A549 (cell line): Measurements from ENCODE around the gene MT1E. TPM values are rescaled to one million over a fixed set of nuclear protein-coding genes. Genes with fewer than 3 reads are reported as not detected.

Experiments
- ATAC-seq, 2 experiments: fragments of 200-7000 bp in 1 of 2; fragments of >200 bp in 1 of 2; cut with Nextera tagmentation in 1 of 2; cut with Tn5 transposase in 1 of 2; 3 replicates each; pipeline versions ENCODE4 v1.8.0 to v1.9.1; 2018 to 2020; ENCODE audit warnings: mild to moderate bottlenecking in 1 of 2, moderate library complexity in 1 of 2
- CTCF ChIA-PET: fragments of 300-600 bp; sonication (Branson Sonifier 250); formaldehyde crosslinking; extraction: SDS; loops from one replicate; lab custom pipeline; 2021; ENCODE audit warnings: antibody characterized with exemption, inconsistent platforms; lab: Yijun Ruan, JAX
- POLR2A ChIA-PET: fragments of 350-600 bp; formaldehyde crosslinking; extraction: SDS; loops from one replicate; lab custom pipeline; 2021; ENCODE audit warnings: antibody characterized with exemption, inconsistent platforms; lab: Yijun Ruan, JAX
- DNase-seq, 2 experiments: peaks; one replicate each; pipeline versions ENCODE4 v3.0.0 to v3.0.0-alpha.2; 2011 to 2016; ENCODE audit warnings: low read depth in 1 of 2, low spot score in 1 of 2
- FAIRE-seq: peaks from 2 replicates; lab custom pipeline; 2011; peaks lifted over from hg19 to GRCh38; lab: Jason Lieb, UNC
- H3K27ac ChIP-seq, 2 experiments: fragments of >200 bp; sonication (Bioruptor Twin); formaldehyde crosslinking; 3 replicates each; pipeline ENCODE4 v1.5.1; 2016 to 2017
- H3K4me1 ChIP-seq: fragments of >200 bp; sonication (Bioruptor Twin); formaldehyde crosslinking; 3 replicates; pipeline ENCODE4 v1.6.1; 2016
- H3K4me2 ChIP-seq: fragments of >200 bp; sonication (Bioruptor Twin); formaldehyde crosslinking; 3 replicates; pipeline ENCODE4 v1.6.1; 2016
- H3K4me3 ChIP-seq: fragments of >200 bp; sonication (Bioruptor Twin); formaldehyde crosslinking; 3 replicates; pipeline ENCODE4 v1.5.1; 2016
- H3K9me3 ChIP-seq: fragments of >200 bp; sonication (Bioruptor Twin); formaldehyde crosslinking; 3 replicates; pipeline ENCODE4 v1.6.1; 2016
- CBX2 ChIP-seq: fragments of 200-600 bp; sonication (generic); IDR thresholded peaks from 2 replicates; pipeline ENCODE4 v1.6.1; 2016; ENCODE audit warnings: low read depth, mild to moderate bottlenecking, borderline replicate concordance
- CBX8 ChIP-seq: fragments of 200-600 bp; sonication (generic); IDR thresholded peaks from 2 replicates; pipeline ENCODE4 v1.6.1; 2016
- CEBPB ChIP-seq, 2 experiments: fragments of >200 bp in 1 of 2; sonication (Bioruptor Twin) in 1 of 2; formaldehyde crosslinking in 1 of 2; IDR thresholded peaks; 2 replicates each; pipeline ENCODE4 v1.6.1; 2012 to 2016
- CHD2 ChIP-seq: fragments of 150-350 bp; IDR thresholded peaks from 2 replicates; pipeline ENCODE4 v1.6.1; 2014; ENCODE audit warnings: low read length; ENCODE audit not compliant: partially characterized antibody
- E2F6 ChIP-seq: IDR thresholded peaks from 2 replicates; pipeline ENCODE4 v1.6.1; 2012; ENCODE audit warnings: low read depth, borderline replicate concordance
- EP300 ChIP-seq, 2 experiments: fragments of >200 bp; sonication (Bioruptor Twin); formaldehyde crosslinking; IDR thresholded peaks; 2 replicates in 1 of 2; 3 replicates in 1 of 2; pipeline ENCODE4 v1.6.1; 2016 to 2017
- ESRRA ChIP-seq: fragments of 150-350 bp; IDR thresholded peaks from 2 replicates; pipeline ENCODE4 v1.6.1; 2014; ENCODE audit warnings: mild to moderate bottlenecking, low read length, borderline replicate concordance
- HDAC2 ChIP-seq: fragments of 200-600 bp; sonication (generic); IDR thresholded peaks from 2 replicates; pipeline ENCODE4 v1.6.1; 2016
- HOXA7 ChIP-seq: fragments of 250-450 bp; sonication (Bioruptor Pico); IDR thresholded peaks from 2 replicates; pipeline ENCODE4 v1.5.0; 2020; ENCODE audit warnings: mild to moderate bottlenecking, moderate library complexity
- HOXB13 ChIP-seq: fragments of 250-450 bp; sonication (Bioruptor Pico); IDR thresholded peaks from 2 replicates; pipeline ENCODE4 v1.5.0; 2020; ENCODE audit warnings: low read depth, mild to moderate bottlenecking, moderate library complexity
- HOXB5 ChIP-seq: fragments of 250-450 bp; sonication (Bioruptor Pico); IDR thresholded peaks from 2 replicates; pipeline ENCODE4 v1.5.0; 2020; ENCODE audit warnings: mild to moderate bottlenecking, moderate library complexity
- JUNB ChIP-seq: fragments of >200 bp; sonication (Bioruptor Twin); formaldehyde crosslinking; IDR thresholded peaks from 2 replicates; pipeline ENCODE4 v1.6.1; 2016
- KDM1A ChIP-seq: fragments of 200-600 bp; sonication (generic); IDR thresholded peaks from 2 replicates; pipeline ENCODE4 v1.6.1; 2016; ENCODE audit warnings: low read depth, mild to moderate bottlenecking
- NPAS2 ChIP-seq: fragments of 250-450 bp; sonication (Bioruptor Pico); IDR thresholded peaks from 2 replicates; pipeline ENCODE4 v1.8.0; 2022; ENCODE audit warnings: mild to moderate bottlenecking, moderate library complexity, borderline replicate concordance
- RCOR1 ChIP-seq: fragments of 150-350 bp; IDR thresholded peaks from 2 replicates; pipeline ENCODE4 v1.6.1; 2014; ENCODE audit warnings: antibody characterized with exemption, low read length, low read depth
- REST ChIP-seq: fragments of 200-600 bp; sonication (generic); IDR thresholded peaks from 2 replicates; pipeline ENCODE4 v1.6.1; 2016; ENCODE audit warnings: antibody characterized with exemption, mild to moderate bottlenecking, moderate library complexity
- RNF2 ChIP-seq: fragments of 200-600 bp; sonication (generic); IDR thresholded peaks from 2 replicates; pipeline ENCODE4 v1.6.1; 2016; ENCODE audit warnings: low read depth, mild to moderate bottlenecking, antibody characterized with exemption, moderate library complexity, borderline replicate concordance
- SMC3 ChIP-seq: fragments of >200 bp; sonication (Bioruptor Twin); formaldehyde crosslinking; IDR thresholded peaks from 3 replicates; pipeline ENCODE4 v1.6.1; 2018; ENCODE audit warnings: inconsistent platforms
- USF2 ChIP-seq: fragments of 450-650 bp; IDR thresholded peaks from 2 replicates; pipeline ENCODE4 v1.6.1; 2014; ENCODE audit warnings: antibody characterized with exemption
- ZFP36 ChIP-seq: fragments of 450-650 bp; IDR thresholded peaks from 2 replicates; pipeline ENCODE4 v1.6.1; 2014; ENCODE audit warnings: borderline replicate concordance; ENCODE audit not compliant: partially characterized antibody
- ZSCAN20 ChIP-seq: fragments of 250-450 bp; sonication (Bioruptor Pico); IDR thresholded peaks from 2 replicates; pipeline ENCODE4 v1.8.0; 2022; ENCODE audit warnings: mild to moderate bottlenecking, moderate library complexity
- WGBS: methylation state at CpG from one replicate; pipeline ENCODE4 v1.1.6; 2017; ENCODE audit errors: missing lambda C conversion rate; 5-methylcytosine and 5-hydroxymethylcytosine counted together
- polyA plus RNA-seq, 4 experiments: library from polyadenylated mRNA; depleted of rRNA in 3 of 4; stranded (reverse); fragments of >200 nt; fragmentation: RNase III in 1 of 4; extraction: RNeasy Plus Mini Kit Qiagen cat#74134 plus additional on column Dnase treatment in 1 of 4; gene quantifications; 2 replicates in 3 of 4; 3 replicates in 1 of 4; pipeline ENCODE4 v1.2.3, GENCODE V29; 2011 to 2017
- TF ChIP-seq, protein P1 (sequence below): fragments of >200 bp; sonication (Bioruptor Twin); formaldehyde crosslinking; IDR thresholded peaks from 3 replicates; pipeline ENCODE4 v1.5.1; 2016

Gene MT1E
- polyA plus RNA-seq, 2 of the 4 experiments (the other 2 are of a cell fraction), result not detected

GRCh38 chr16:56617212-56618085, 8.1 kb upstream of the MT1E start:
- no peak; a peak in 1 of 6 replicates for ATAC-seq
- 88% methylated on average over 41 of the region's 41 CpGs for WGBS

GRCh38 chr16:56618138-56618537, 7.4 kb upstream of the MT1E start:
- Histone ChIP-seq H3K27ac (no peak overlapping the region), H3K9me3 (no peaks in the 10 kb centered on the region), H3K4me2 (no peak overlapping the region), H3K4me1 (peaks cover 18% of the 10 kb centered on the region), H3K4me3 (no peak overlapping the region)
- ATAC-seq (no peak; a peak in 1 of 6 replicates), FAIRE-seq (no peak), DNase-seq (no peak)
- 74% methylated on average over 6 of the region's 6 CpGs for WGBS
- ChIA-PET CTCF (interaction anchor here (0.9 to 19.7 kb wide), 5 partner anchors 9 to 84 kb away, joined by 3 to 340 read pairs (median 4); partner anchors contain the start of genes MT1A, MT1B, MT1F and MT2A), POLR2A (interaction anchor here (1.2 kb wide), 1 partner anchor 10 kb away, joined by 7 read pairs; the partner anchor contains the start of gene MT2A)
- TF ChIP-seq HDAC2, result no peak
- TF ChIP-seq, protein P1, sequence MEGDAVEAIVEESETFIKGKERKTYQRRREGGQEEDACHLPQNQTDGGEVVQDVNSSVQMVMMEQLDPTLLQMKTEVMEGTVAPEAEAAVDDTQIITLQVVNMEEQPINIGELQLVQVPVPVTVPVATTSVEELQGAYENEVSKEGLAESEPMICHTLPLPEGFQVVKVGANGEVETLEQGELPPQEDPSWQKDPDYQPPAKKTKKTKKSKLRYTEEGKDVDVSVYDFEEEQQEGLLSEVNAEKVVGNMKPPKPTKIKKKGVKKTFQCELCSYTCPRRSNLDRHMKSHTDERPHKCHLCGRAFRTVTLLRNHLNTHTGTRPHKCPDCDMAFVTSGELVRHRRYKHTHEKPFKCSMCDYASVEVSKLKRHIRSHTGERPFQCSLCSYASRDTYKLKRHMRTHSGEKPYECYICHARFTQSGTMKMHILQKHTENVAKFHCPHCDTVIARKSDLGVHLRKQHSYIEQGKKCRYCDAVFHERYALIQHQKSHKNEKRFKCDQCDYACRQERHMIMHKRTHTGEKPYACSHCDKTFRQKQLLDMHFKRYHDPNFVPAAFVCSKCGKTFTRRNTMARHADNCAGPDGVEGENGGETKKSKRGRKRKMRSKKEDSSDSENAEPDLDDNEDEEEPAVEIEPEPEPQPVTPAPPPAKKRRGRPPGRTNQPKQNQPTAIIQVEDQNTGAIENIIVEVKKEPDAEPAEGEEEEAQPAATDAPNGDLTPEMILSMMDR, result no peak
- no peak for TF ChIP-seq EP300 (IDR thresholded peaks at IDR 0.05)
- TF ChIP-seq CEBPB (IDR thresholded peaks at IDR 0.05), result no peak
- TF ChIP-seq KDM1A, result no peak
- TF ChIP-seq CHD2, result no peak
- TF ChIP-seq ZFP36, result no peak
- TF ChIP-seq REST, result no peak
- no peak for TF ChIP-seq SMC3
- no peak for TF ChIP-seq E2F6
- TF ChIP-seq NPAS2 (CRISPR knock-in tag), result no peak
- TF ChIP-seq HOXB5 (CRISPR knock-in tag), result no peak
- TF ChIP-seq USF2, result no peak
- TF ChIP-seq HOXA7, result no peak
- TF ChIP-seq RNF2, result no peak
- no peak for TF ChIP-seq ZSCAN20 (CRISPR knock-in tag)
- no peak for TF ChIP-seq CBX2
- TF ChIP-seq ESRRA, result no peak

More at GRCh38 chr16:56617212-56618085, 8.1 kb upstream of the MT1E start:
- Histone ChIP-seq H3K4me2 (no peak overlapping the region), H3K4me3 (no peak overlapping the region), H3K4me1 (peaks cover 18% of the 10 kb centered on the region), H3K27ac (0 out of 6 replicates have a peak overlapping the region, but pooled peaks of 1 of the 2 experiments have one; percentile 11), H3K9me3 (no peaks in the 10 kb centered on the region)
- FAIRE-seq (no peak), DNase-seq (no peak)
- TF ChIP-seq RCOR1, result no peak
- no peak for TF ChIP-seq HOXB13
- TF ChIP-seq CBX8, result no peak
- no peak for TF ChIP-seq JUNB
- ChIA-PET CTCF (interaction anchor here (1.1 to 19.7 kb wide), 4 partner anchors 9 to 28 kb away, joined by 3 to 340 read pairs (median 9); partner anchors contain the start of genes MT1A, MT1B, MT1F and MT2A), POLR2A (no interaction called here)
